ENCODE measurements around the gene TCF7. TPM values are rescaled to one million over a fixed set of nuclear protein-coding genes. Genes with fewer than 3 reads are reported as not detected.

The TCF7 gene
- 1 to 10 TPM; 4.3 to 9.4 TPM for total RNA-seq

- DNase-seq: peak; percentile 78
- Histone ChIP-seq H3K27me3 (peaks cover 12% of the 10 kb centered on the region), H3K4me1 (no peaks in the 10 kb centered on the region), H3K9me3 (no peaks in the 10 kb centered on the region), H3K4me3 (peak within 1 kb of the TSS; percentile 52), H3K27ac (no peak within 1 kb of the TSS), H3K36me3 (no peaks in the 10 kb centered on the region), H3K9ac (ENCODE audit: low read depth in 2 of 2, low read length in 2 of 2) (peak within 1 kb of the TSS; percentile 74 to 83)
- no peak for TF ChIP-seq CTCF (IDR thresholded peaks at IDR 0.05)
- intact Hi-C loops (cut with DNase I): no loop called here
These were observed at the start of gene TCF7 for GRCh38 chr5:134113902-134114875. Gene TCF7 (plus strand): TSS chr5:134114681. CDS start chr5:134114907, 226 bp downstream.

GRCh38 chr5:134069553-134069952 is 44.9 kb upstream of the TCF7 start:
- no peaks in the 10 kb centered on the region for H3K36me3 ChIP-seq
- no peak overlapping the region for H3K9ac ChIP-seq (ENCODE audit: low read depth in 2 of 2, low read length in 2 of 2)
- no peak for DNase-seq
- no peak for TF ChIP-seq CTCF (IDR thresholded peaks at IDR 0.05)
- intact Hi-C loops (cut with DNase I): no loop called here
- no peak overlapping the region for H3K4me3 ChIP-seq
- H3K4me1 ChIP-seq: peaks cover 5% of the 10 kb centered on the region
- H3K9me3 ChIP-seq: no peaks in the 10 kb centered on the region
- H3K27me3 ChIP-seq: peaks cover 11% of the 10 kb centered on the region
- no peak overlapping the region for H3K27ac ChIP-seq

DNA sequence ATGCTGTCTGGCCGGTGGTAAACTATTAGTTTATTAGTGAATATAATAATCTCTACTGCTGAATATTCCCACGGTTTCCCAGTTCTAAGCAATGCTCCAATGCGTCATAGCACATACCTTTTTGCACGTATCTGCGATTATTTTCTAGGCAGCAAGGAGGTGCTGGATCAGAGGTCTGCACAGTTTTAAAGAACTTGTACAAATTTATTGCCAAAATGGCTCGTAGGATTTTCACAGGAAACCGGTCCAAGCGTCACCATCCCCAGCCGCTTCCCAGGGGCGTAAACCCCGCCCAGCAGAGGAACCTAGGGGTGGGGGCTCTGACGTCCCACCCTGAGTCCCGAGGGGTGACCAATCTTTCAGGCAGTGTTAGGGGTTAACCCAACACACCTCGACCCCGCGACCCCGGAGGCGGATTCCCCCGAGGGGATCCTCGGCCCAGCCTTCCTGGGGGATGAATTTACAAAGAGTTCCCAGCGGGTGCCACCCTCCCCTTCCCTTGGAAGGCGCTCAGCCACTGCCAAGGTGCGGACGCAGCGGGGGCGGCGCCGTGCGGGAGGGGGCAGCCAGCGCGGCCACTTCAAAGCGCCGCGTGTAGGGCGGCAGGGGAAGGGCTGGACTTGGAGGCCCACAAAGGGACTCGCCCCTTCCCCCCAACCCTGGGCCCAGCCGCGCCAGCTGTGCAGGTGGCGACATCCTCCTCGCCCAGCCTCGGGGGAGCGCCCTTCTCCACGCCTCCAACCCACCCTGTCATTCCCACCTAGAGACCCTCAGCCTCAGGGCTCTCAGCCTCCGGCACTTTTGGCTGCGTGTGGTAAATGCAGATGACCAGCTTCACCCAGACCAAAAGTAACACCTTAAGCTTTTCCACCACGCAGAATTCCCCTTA is 43.5 kb upstream of the TCF7 start:
- Histone ChIP-seq H3K27ac (no peak overlapping the region), H3K4me1 (peaks cover 5% of the 10 kb centered on the region), H3K36me3 (no peaks in the 10 kb centered on the region), H3K9ac (ENCODE audit: low read depth in 2 of 2, low read length in 2 of 2) (no peak overlapping the region), H3K9me3 (no peaks in the 10 kb centered on the region), H3K27me3 (peaks cover 11% of the 10 kb centered on the region), H3K4me3 (peak overlapping the region; percentile 34)
- intact Hi-C loops (cut with DNase I): no loop called here
- DNase-seq: no peak
- TF ChIP-seq CTCF (IDR thresholded peaks at IDR 0.05): no peak

GRCh38 chr5:134071614-134072207 is 42.8 kb upstream of the TCF7 start:
- intact Hi-C loops (cut with DNase I): no loop called here
- TF ChIP-seq CTCF (IDR thresholded peaks at IDR 0.05): no peak
- Histone ChIP-seq H3K9ac (ENCODE audit: low read depth in 2 of 2, low read length in 2 of 2) (no peak overlapping the region), H3K4me1 (peaks cover 5% of the 10 kb centered on the region), H3K27ac (no peak overlapping the region), H3K4me3 (no peak overlapping the region), H3K27me3 (peaks cover 11% of the 10 kb centered on the region), H3K9me3 (no peaks in the 10 kb centered on the region), H3K36me3 (no peaks in the 10 kb centered on the region)
- no peak for DNase-seq
